NCI-H460 (cell line): Measurements from ENCODE around the gene LHPP. TPM values are rescaled to one million over a fixed set of nuclear protein-coding genes. Genes with fewer than 3 reads are reported as not detected.
"Not testable (repeated sequence)": the region's sequence is repeated elsewhere in the genome, so short reads cannot be mapped to it uniquely, and the experiment has no call there.

Source experiments
- DNase-seq: peaks from one replicate; pipeline ENCODE4 v3.0.0-alpha.2; 2016; ENCODE audit warnings: low read depth; ENCODE audit errors: extremely low read depth
- polyA plus RNA-seq: library from polyadenylated mRNA; depleted of rRNA; stranded (reverse); fragments of >200 nt; gene quantifications from 2 replicates; pipeline ENCODE4 v1.2.3, GENCODE V29; 2014; cell fraction: nucleus; rRNA removed
- total RNA-seq: library from RNA; depleted of rRNA; stranded (reverse); fragments of >200 nt; shearing (Covaris generic); gene quantifications from 2 replicates; pipeline ENCODE4 v1.2.3, GENCODE V29; 2014; rRNA removed

Gene LHPP, protein sequence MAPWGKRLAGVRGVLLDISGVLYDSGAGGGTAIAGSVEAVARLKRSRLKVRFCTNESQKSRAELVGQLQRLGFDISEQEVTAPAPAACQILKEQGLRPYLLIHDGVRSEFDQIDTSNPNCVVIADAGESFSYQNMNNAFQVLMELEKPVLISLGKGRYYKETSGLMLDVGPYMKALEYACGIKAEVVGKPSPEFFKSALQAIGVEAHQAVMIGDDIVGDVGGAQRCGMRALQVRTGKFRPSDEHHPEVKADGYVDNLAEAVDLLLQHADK
- total RNA-seq = 1.6 and 2.9 TPM in 2 replicates
- 0.74 and 0.85 TPM in 2 replicates for polyA plus RNA-seq

DNA sequence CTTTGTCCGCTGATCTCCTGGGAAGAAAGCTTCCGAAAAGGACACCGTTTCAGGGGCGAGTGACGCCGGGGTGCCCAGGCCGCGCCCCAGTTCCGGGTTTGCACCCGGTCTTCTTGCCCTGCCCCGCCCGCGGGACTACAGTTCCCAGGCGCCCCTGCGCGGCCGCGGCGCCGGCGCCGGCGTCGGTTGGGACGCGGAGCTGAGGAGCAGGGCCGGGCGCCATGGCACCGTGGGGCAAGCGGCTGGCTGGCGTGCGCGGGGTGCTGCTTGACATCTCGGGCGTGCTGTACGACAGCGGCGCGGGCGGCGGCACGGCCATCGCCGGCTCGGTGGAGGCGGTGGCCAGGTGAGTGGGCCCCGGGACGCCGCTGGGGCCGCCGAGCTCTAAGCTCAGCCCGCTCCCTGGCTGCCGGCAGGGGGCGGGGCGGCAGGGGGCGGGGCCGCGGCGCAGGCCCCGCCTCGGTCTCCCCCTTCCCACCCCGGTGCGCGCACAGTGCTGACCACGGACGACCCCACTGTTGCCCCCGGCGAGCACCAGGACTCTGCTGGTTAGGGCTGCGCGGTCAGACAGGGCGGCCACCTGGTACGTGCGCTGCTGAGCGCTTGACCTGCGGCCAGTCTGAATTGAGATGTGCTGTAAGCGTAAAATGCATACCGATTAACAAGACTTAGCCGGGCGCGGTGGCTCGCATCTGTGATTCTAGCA, at the start of gene LHPP:
LHPP (plus strand) TSS at position 182 of the 706 bp plus-strand sequence; CDS start at position 222, 40 bp downstream.
- peak; percentile 79 for DNase-seq

DNA sequence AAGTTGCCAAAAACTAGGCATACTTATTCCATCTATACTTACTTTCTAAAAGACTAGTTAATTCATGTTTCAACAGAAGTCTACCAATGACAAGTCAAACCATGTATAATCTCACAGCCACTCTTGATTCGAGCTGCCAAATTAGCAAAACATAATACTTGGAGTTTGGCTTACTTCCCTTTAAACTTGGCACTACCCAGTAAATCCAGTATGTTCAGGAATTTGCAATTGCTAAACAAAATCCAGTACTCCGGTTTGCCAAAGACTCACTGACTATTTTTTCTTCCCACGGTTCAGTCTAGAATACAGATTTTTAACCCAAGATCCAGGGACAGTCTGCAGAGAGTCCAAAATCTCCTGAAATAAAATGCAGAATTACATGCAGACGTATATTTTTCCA, 47.5 kb upstream of the LHPP start:
- DNase-seq = no peak

DNA sequence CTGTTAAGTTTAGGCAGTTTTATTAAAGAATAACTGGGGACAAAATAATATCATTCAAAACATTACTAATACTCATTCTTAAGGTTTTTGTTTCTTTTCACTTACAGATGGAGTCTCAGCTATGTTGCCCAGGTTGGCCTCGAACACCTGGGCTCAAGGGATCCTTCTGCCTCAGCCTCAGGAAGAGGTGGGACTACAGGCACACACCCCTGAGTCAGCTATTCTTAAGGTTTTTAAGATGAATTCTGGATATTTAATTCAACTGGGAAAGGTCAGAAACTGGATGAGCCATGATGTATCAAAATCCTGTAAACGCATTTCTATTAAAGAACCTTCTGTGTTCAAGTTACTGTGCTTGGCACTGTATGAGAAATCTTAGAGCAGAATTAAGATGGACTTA, 46.4 kb upstream of the LHPP start:
- no peak for DNase-seq

DNA sequence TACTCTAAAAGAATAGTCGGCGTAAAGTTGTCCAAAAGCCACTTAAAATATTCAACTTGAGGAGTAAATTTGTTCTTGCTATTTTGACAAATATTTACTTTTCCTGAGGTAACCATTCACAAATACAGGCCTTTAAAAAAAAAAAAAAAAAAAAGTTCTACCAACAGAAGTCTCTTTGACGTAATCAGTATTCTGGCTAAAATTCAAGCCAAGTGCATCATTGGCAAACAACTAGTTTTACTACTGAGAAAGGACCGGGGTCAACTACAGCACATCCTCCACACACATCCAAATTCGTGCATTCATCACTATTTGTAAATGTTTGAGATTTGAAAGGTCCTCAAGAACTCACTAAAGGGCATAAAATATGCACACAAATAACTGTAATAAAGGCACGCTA, 44.9 kb upstream of the LHPP start:
- DNase-seq = no peak

DNA sequence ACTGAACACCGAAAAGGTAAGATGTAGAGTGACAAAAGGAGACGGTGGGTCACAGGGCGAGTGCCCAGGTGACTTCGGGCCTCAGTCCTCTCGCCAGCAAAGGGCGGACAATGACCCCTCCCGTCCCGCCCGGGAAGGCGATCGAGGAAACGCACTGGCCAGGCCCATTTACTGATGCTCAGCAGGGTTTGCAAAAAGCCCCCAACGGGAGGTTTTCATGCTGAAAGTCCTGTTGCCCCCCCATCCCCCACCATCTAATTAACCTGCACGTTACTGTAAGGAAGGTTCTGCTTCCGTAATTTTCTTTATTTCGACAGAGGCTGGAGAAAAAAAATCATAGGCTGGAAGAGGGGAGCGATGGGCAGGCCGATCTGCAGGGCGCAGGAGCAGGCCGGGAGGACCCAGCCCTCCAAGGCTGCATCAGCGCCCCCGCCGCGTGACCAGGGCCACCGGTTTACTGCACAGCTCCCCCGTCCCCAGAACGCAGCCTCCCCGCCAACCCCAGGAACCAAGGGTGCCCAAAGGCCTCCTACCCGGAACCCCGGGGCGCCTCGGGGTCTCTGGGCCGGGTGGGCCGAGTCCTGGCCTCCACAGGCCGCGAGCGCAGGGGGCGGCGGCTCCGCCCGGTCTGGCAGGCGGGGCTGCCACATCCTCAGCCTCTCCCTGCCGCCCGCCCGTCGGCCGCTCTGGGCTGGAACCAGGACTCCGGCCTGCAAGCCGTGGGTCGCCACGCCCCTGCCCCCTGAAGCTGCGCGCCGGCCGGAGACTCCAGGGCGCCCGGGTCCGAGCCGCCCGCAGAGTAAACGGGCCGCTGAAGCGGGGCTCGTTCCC, 43.5 kb upstream of the LHPP start:
- DNase-seq = peak; percentile 8

DNA sequence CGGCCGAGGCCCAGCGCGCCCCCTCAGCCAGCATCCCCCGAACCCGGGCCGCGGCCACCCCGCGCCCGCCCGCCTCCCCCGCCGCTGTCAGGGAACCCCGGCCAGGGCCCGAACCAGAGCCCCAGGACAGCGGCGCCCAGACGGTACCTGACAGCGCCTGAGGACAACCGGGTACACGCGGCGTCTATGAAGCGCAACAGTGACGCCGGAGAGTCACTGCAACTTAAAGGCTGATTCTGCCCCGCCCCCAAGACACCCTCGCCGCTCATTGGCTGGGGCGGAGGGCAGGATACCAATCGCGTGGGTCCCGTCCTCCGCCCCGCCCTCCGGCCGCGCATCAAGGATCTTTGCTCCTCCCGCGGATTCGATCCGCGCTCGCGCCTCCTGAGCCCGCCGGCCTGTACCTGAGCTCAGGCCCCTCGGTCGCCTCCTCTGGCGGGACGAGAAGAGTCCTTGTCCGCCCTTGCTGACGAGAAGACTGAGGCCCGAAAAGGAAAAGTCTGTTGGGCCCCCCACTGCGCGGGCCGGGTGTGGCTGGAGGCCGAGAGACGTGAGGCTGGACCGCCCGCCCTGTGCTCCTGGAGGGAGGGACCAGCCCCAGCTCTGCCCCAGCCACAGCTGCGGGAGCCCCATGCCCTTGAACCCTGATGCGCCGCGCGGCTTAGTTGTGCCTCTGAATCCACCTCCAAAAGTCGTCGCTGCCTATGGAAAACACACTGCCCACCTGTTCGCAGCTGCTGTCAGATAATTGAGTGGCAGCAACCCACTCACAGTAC, 42.7 kb upstream of the LHPP start, which contains the start of gene OAT:
OAT (minus strand) TSS at position 198 of the 776 bp plus-strand sequence. CDS start 6,752 bp downstream, outside the sequence.
- DNase-seq = peak; percentile 95

DNA sequence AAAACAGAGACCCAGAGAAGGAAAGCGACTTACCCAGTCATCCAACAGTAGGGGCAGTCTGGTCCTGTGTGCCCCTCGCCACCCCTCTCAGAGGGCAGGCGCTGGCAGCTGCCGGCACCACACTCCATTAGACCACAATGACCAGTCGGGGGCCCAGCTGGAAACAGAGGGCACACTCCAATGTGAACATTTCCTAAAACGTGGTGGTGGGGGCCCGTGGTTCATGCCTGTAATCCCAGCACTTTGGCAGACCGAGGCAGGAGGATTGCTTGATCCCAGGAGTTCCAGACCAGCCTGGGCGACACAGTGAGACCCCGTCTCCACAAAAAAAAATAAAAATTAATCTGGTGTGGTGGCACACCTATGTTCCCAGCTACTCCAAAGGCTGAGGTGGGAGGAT, 42.0 kb upstream of the LHPP start:
- DNase-seq = no peak

DNA sequence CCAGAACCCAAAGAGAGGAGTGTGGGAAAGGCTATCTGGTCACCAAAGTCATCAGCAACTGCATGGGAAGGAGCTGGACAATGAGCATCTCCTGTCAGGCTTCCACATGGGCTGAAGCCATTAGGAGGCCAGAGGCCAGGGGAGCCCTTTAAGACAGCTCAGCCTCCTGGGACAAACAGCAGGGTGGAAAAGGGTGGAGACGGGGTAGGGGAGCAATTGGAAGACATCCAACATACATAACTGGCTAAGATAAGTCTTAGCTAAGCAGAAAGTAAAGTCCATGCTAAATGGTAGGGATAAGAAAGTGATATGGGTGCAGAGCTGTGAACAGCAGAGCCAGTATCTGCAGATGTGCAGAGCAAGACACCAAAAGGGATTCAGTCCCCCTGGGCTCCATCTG, 41.4 kb upstream of the LHPP start:
- no peak for DNase-seq

DNA sequence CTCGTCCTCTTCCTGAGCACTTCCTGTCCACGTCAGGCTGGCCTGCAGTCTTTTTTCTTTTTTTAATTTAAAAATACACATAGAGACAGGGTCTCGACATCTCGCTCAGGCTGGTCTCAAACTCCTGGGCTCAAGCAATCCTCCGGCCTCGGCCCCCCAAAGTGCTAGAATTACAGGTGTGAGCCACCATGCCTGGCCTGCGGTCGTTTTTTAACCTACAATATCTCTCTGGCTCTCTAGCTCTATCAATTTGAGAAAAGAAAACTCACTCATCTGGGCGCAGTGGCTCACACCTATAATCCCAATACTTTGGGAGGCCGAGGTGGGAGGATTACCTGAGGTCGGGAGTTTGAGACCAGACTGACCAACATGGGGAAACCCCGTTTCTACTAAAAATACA, 38.9 kb upstream of the LHPP start:
- DNase-seq = no peak

DNA sequence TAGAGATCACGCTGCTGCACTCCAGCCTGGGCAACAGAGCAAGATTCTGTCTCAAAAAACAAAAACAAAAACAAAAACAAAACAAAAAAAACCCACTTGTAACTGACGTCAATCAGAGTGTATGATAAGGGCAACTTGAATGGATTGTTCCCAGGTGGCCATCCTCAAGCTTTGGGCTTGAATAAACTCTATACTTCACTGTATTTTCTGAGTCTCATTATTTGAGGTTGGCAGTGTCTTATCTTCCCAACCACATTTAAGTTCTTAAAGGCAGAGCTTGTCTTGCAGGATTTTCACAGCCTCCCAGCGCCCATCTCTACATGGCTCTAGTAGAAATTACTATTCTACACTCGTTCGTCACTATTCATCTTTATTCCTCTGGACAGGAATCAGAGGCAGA, 37.8 kb upstream of the LHPP start:
- no peak for DNase-seq

DNA sequence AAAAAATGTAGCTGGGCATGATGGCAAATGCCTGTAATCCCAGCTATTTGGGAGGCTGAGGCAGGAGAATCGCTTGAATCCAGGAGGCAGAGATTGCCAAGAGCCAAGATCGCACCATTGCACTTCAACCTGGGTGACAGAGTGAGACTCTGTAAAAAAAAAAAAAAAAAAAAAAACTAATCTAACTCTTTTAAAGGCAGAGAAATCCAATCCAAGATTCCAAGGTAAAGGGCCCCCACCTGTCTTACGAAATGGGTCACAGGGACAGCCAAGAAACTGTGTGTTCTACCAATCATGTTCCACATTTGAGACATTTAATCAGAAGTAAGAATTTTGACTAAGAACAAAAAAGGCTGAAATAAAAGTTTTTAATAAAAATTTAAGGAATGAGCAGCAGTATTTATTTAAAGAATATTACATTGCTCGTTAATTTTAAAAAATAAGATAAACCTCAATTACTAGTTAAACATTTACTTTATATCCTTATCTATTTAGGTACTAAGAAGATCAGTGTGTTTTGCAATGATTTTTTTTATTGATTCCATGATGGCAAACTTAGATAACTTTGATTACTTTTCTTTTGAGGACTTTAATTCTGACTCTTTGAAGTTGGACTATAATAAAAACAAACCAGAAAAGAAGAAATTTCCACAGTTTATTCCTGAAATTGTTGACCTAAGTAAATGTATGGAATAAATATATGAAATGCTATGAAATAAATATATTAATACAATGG, 36.2 kb upstream of the LHPP start:
- no peak for DNase-seq

DNA sequence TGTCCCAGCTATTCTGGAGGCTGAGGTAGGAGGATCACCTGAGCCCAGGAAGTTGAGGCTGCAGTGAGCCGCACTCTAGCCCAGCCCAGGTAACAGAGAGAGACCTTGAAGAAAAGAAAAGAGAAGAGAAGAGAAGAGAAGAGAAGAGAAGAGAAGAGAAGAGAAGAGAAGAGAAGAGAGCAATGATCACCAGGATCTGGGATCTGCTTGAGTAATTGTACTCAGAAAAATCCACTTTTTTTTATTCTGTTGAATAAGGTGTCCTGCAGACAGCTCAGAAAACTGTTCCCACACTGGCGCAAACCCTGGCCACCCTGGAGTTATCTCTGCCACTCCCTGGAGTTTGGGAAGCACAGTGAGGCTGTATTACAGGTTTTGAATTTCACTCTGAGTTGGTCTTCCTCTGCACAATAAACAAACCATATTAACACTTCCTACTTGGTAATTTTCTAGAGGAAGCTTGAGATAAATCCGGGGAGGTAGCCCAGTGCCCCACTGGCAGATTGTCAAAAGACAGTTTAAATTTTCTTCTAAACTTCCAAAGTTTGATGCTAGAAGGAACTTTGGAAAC, 33.3 kb upstream of the LHPP start:
- no peak for DNase-seq

DNA sequence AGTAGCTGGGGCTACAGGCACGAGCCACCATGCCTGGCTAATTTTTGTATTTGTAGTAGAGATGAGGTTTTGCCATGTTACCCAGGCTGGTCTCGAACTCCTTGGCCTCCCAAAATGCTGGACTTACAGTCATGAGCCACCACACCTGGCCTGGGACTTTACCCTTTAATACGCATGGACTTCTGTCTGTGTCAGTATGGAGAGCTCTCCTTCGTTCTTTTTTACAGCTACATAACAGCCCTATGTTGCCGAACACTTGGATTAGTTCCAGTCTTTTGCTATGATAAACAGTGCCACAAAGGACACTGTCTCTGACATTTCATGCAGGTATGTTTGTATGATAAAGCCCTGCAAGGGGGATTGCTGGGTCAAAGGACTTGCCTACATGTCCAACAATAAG, 32.0 kb upstream of the LHPP start:
- DNase-seq = no peak

DNA sequence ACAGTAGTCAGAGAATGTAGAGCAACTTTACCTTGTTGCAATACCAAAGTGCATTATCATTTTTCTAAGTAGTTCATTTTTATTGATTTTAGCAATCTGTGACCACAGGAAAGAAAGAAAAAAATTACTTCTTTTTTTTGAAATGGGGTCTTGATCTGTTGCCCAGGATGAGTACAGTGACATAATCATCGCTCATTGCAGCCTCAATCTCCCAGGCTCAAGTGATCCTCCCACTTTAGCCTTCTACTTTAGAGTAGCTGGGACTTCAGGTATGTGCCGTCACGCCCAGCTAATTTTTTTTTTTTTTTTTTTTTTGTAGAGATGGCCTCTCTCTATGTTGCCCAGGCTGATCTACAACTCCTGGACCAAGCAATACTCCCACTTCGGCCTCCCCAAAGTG, 31.5 kb upstream of the LHPP start:
- DNase-seq = no peak

DNA sequence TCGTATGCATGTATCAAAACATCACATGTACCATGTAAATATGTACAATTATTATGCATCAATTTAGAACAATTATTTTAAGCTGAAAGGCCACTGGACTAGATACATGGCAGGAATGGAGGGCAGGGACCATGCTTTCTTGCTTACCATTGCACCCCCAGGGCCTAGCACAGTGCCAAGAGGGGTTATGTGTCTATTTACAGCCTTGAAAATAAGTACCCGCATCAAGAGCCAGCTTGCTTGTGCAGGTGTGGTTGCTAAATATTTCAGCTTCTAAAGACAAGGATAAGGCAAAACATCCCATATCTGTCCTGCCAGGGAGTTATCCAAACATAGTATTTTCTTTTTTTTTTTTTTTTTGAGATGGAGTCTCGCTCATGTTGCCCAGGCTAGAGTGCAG, 28.2 kb upstream of the LHPP start:
- DNase-seq = no peak

DNA sequence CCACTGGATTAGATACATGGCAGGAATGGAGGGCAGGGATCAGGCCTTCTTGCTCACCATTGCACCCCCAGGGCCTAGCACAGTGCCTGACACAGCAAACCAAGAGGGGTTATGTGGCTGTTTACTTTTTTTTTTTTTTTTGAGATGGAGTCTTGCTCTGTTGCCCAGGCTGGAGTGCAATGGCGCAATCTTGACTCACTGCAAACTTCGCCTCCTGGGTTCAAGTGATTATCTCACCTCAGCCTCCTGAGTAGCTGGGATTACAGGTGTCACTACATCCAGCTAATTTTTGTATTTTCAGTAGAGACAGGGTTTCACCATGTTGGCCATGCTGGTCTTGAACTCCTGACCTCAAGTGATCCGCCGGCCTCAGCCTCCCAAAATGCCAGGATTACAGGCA, 25.9 kb upstream of the LHPP start:
- not testable (repeated sequence) for DNase-seq

DNA sequence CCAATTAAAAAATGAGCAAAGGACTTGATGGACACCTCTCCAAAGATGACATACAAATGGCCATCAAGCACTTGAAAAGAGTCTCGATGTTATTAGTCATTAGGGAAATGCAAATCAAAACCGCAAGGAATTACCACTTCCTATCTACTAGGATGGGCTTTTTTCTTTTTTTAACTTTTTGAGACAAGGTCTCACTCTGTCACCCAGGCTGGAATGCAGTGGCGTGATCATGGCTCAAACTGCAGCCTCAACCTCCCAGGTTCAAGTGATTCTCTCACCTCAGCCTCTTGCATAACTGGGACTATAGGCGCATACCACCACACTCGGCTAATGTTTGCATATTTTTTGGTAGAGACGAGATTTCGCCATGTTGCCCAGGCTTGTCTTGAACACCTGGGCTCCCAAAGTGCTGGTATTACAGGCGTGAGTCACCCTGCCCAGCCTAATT, 25.4 kb upstream of the LHPP start:
- DNase-seq = no peak

DNA sequence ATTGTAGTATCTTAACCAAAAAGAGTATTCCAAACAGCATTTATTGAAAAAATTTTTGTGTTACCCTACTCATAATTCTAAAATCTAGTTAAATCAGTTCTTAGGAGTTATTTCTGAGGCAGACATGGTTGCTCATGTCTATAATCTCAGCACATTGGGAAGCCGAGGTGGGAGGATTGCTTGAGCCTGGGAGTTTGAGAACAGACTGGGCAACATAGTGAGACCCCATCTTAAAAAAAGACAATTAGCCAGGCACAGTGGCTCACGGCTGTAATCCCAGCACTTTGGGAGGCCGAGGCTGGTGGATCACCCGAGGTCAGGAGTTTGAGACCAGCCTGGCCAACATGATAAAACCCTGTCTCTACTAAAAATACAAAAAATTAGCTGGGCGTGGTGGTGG, 19.9 kb upstream of the LHPP start:
- DNase-seq = not testable (repeated sequence)
